Subcutaneous adipose tissue (tissue), 4 donors: ENCODE measurements around the gene KDM4B. TPM values are rescaled to one million over a fixed set of nuclear protein-coding genes. Genes with fewer than 3 reads are reported as not detected.

Experiments
- CTCF ChIP-seq: fragments of 450-650 bp; IDR thresholded peaks from one replicate; pipeline ENCODE4 v1.5.1; 2016; ENCODE audit warnings: low read depth, mild to moderate bottlenecking, control low read depth, antibody characterized with exemption, moderate library complexity
- total RNA-seq, 4 donors: library from RNA; depleted of rRNA; stranded (reverse); fragments of >200 nt; gene quantifications; one replicate each; pipeline ENCODE4 v1.1.0, GENCODE V29; 2016

Gene KDM4B
- total RNA-seq, 4 donors from 2014 or later = 19.4 to 56.1 (median 28.5) TPM

DNA sequence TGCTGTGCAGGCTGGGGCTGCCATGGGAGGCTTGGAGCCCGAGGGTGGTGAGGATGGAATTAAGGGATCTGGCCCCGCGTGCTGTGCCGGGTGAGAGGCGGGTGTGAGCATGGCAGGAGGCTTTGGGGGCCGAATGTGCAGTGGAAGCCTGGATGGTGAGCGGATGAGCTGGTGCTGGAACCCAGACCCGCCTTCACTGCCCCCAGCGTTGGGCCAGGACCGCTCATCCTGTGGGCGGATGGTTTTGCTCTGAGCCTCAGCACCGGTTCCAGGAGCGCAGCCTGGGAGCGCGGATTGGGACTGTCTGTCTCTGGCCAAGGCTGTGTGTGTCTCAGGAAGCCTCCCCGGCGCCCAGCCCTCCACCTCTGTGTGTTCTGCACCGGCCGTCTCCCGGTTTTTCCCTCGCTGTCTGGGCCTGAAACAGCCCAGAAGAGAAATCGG, 16.7 kb downstream of the KDM4B start:
- no peak for TF ChIP-seq CTCF

DNA sequence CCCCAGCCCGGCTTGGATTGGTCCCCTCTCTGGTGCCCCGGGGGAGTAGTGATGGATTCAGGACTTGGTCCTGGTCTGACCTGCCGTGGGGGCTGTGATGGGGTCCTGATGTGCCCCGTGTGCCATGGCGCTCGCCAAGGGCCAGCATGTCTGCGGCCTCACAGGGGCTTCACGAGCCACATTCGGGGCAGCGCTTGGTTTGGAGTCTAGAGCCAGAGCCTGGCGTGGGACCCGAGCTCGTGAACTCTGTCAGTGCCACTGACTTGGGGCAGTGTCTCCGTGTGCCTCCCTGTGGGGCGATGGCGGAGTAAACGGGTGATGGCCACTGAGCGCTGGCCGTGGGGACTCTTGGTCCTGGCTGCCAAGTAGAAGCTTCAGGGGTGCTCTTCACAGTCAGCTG, 17.1 kb downstream of the KDM4B start:
- TF ChIP-seq CTCF = no peak

- no peak for TF ChIP-seq CTCF
Observed at GRCh38 chr19:4986471-4986891, 17.6 kb downstream of the KDM4B start.

GRCh38 chr19:4987256-4987655, 18.3 kb downstream of the KDM4B start:
- no peak for TF ChIP-seq CTCF

- TF ChIP-seq CTCF = no peak
Observed at GRCh38 chr19:4987692-4988370, 18.9 kb downstream of the KDM4B start.

DNA sequence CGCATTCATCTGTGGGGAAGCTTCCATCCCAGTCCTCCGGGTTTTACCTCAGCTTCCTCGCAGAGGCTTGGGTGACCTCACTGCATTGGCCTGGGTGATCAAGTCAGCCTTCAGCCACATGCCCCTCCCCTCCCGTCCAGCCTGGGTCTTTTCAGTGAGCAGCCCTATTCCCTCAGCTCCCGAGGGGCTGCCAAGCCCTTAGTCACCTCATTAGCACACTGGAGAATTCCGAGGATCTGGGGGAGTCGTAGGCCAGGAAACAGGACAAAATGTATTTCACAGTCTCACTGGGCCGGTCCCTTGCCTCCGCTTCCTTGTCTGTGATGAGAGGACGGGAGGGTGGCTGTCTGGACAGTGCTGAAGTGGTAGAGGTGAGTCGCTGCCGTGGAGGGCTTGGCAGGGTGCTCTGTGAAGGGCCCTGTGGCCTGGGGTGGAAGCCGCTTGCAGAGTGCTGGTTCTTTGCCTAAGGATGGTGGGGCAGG, 19.9 kb downstream of the KDM4B start:
- no peak for TF ChIP-seq CTCF

DNA sequence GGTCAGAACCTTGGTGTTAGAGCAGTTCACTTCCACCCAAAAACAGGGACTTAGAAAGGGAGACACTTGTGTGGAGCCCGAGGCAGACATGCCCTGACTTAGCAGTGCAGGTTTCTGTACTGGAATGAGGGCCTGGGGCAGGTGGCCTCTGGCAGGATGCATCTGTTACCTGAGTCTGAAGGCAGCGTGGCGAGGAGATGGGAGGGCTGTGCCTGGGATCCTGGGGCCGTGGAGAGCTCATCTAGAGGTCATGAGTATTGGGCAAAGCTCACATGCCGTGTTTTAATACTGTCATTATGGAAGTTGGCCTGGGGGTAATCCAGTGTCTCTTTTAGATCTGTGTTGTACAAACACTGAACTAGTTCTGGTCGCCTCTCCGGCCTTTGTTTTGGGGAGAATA, 21.4 kb downstream of the KDM4B start:
- no peak for TF ChIP-seq CTCF
